Hepatocyte (in vitro differentiated cells): ENCODE results near the gene CCDC110. TPM values are rescaled to one million over a fixed set of nuclear protein-coding genes. Genes with fewer than 3 reads are reported as not detected.

ENCODE experiments used
- DNase-seq: peaks from one replicate; pipeline ENCODE4 v3.0.0-alpha.2; 2016; ENCODE audit warnings: low spot score
- H2AFZ ChIP-seq: fragments of 200-600 bp; sonication (generic); 2 replicates; pipeline ENCODE4 v1.6.0; 2016; ENCODE audit warnings: antibody characterized with exemption, mild to moderate bottlenecking
- H3K27ac ChIP-seq: fragments of 200-600 bp; sonication (generic); 2 replicates; pipeline ENCODE4 v1.5.1; 2016; ENCODE audit warnings: mild to moderate bottlenecking
- H3K27me3 ChIP-seq: fragments of 200-600 bp; sonication (generic); 2 replicates; pipeline ENCODE4 v1.6.1; 2016
- H3K36me3 ChIP-seq: fragments of 200-600 bp; sonication (generic); replicated peaks from 2 replicates; pipeline ENCODE4 v1.5.1; 2016; ENCODE audit warnings: low read depth; ENCODE audit not compliant: insufficient read depth
- H3K4me1 ChIP-seq: fragments of 200-600 bp; sonication (generic); 2 replicates; pipeline ENCODE4 v1.5.1; 2016; ENCODE audit warnings: mild to moderate bottlenecking, moderate library complexity; ENCODE audit not compliant: insufficient read depth
- H3K4me2 ChIP-seq: fragments of 200-600 bp; sonication (generic); 2 replicates; pipeline ENCODE4 v1.6.0; 2016
- H3K4me3 ChIP-seq: fragments of 200-600 bp; sonication (generic); 2 replicates; pipeline ENCODE4 v1.5.1; 2016; ENCODE audit warnings: mild to moderate bottlenecking
- H3K79me2 ChIP-seq: fragments of 200-600 bp; sonication (generic); 2 replicates; pipeline ENCODE4 v1.6.0; 2017; ENCODE audit warnings: mild to moderate bottlenecking
- H3K9me2 ChIP-seq: fragments of 200-600 bp; sonication (generic); replicated peaks from 2 replicates; pipeline ENCODE4 v1.6.0; 2017; ENCODE audit warnings: mild to moderate bottlenecking; ENCODE audit not compliant: insufficient read depth
- H3K9me3 ChIP-seq: fragments of 200-600 bp; sonication (generic); 2 replicates; pipeline ENCODE4 v1.5.1; 2016; ENCODE audit warnings: low read depth, mild to moderate bottlenecking
- H4K20me1 ChIP-seq: fragments of 200-600 bp; sonication (generic); 2 replicates; pipeline ENCODE4 v1.6.0; 2016; ENCODE audit warnings: mild to moderate bottlenecking; ENCODE audit not compliant: insufficient read depth, poor library complexity, severe bottlenecking
- EZH2 ChIP-seq: fragments of 200-600 bp; sonication (generic); IDR thresholded peaks from 2 replicates; pipeline ENCODE4 v1.6.1; 2016; ENCODE audit warnings: antibody characterized with exemption, mild to moderate bottlenecking, borderline replicate concordance
- EZH2phosphoT487 ChIP-seq: fragments of 200-600 bp; sonication (generic); IDR thresholded peaks from one replicate; pipeline ENCODE4 v1.6.1; 2018; ENCODE audit warnings: antibody characterized with exemption, mild to moderate bottlenecking, low read depth, moderate library complexity; ENCODE audit not compliant: unreplicated experiment, severe bottlenecking
- WGBS: methylation state at CpG from one replicate; pipeline ENCODE4 v1.1.6; 2016; ENCODE audit warnings: low lambda C conversion rate; ENCODE audit errors: missing lambda C conversion rate; 5-methylcytosine and 5-hydroxymethylcytosine counted together
- polyA plus RNA-seq: library from polyadenylated mRNA; unstranded; fragments of >200 nt; fragmentation: Nextera tagmentation; extraction: Ambion mirVana; gene quantifications from 2 replicates; pipeline ENCODE4 v1.2.1, GENCODE V29; 2016
- total RNA-seq: library from RNA; depleted of rRNA; stranded (reverse); fragments of >200 nt; gene quantifications from 2 replicates; pipeline ENCODE4 v1.2.3, GENCODE V29; 2014
- TF ChIP-seq, protein P1 (sequence below): fragments of 200-600 bp; sonication (generic); IDR thresholded peaks from 2 replicates; pipeline ENCODE4 v1.5.1; 2016; ENCODE audit warnings: antibody characterized with exemption, mild to moderate bottlenecking; ENCODE audit not compliant: poor library complexity

Gene CCDC110
- total and polyA plus RNA-seq, 2 experiments from 2014 or later: 0.16 to 0.73 TPM

- Histone ChIP-seq H3K36me3 (no peaks in the 10 kb centered on the region), H3K9me3 (no peaks in the 10 kb centered on the region), H3K9me2 (no peaks in the 10 kb centered on the region), H3K4me1 (no peaks in the 10 kb centered on the region), H3K27me3 (peaks cover 13% of the 10 kb centered on the region), H3K27ac (no peak overlapping the region), H3K4me3 (no peak overlapping the region), H2AFZ (no peak overlapping the region), H3K79me2 (no peaks in the 10 kb centered on the region), H4K20me1 (no peaks in the 10 kb centered on the region), H3K4me2 (no peak overlapping the region)
- 87% methylated on average over 2 of the region's 2 CpGs for WGBS
- DNase-seq: no peak
- TF ChIP-seq EZH2phosphoT487: no peak
- TF ChIP-seq EZH2: no peak
- TF ChIP-seq, protein P1, sequence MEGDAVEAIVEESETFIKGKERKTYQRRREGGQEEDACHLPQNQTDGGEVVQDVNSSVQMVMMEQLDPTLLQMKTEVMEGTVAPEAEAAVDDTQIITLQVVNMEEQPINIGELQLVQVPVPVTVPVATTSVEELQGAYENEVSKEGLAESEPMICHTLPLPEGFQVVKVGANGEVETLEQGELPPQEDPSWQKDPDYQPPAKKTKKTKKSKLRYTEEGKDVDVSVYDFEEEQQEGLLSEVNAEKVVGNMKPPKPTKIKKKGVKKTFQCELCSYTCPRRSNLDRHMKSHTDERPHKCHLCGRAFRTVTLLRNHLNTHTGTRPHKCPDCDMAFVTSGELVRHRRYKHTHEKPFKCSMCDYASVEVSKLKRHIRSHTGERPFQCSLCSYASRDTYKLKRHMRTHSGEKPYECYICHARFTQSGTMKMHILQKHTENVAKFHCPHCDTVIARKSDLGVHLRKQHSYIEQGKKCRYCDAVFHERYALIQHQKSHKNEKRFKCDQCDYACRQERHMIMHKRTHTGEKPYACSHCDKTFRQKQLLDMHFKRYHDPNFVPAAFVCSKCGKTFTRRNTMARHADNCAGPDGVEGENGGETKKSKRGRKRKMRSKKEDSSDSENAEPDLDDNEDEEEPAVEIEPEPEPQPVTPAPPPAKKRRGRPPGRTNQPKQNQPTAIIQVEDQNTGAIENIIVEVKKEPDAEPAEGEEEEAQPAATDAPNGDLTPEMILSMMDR: no peak
Measured at GRCh38 chr4:185481401-185481800, 9.9 kb upstream of the CCDC110 start.

DNA sequence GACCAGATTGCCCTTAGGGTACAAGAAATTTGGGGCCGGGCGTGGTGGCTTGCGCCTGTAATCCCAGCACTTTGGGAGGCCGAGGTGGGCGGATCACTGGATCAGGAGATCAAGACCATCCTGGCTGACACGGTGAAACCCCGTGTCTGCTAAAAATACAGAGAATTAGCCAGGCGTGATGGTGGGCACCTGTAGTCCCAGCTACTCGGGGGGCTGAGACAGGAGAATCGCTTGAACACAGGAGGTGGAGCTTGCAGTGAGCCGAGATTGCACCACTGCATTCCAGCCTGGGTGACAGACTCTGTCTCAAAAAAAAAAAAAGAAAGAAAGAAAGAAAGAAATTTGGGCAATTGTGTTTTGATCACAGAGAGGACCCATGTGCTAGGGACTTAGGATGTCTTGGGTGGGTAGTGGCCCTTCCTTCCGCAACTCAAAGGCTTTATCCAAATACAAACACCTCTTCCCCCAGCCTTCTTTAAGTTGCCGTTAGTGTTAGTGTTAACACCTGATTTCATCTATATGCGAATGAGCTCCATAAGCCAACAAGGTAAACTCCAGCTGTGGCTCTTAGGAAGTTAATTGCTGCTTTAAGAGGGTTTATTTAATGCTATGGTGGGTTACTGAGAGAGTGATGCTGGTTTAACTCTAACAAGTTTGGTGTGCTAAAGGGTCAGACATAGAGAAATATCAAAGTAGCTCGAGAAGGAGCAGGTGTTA is 8.6 kb upstream of the CCDC110 start:
- no peak overlapping the region for H2AFZ ChIP-seq
- H3K79me2 ChIP-seq: no peaks in the 10 kb centered on the region
- no peaks in the 10 kb centered on the region for H4K20me1 ChIP-seq
- H3K4me3 ChIP-seq: no peak overlapping the region
- H3K36me3 ChIP-seq: no peaks in the 10 kb centered on the region
- no peaks in the 10 kb centered on the region for H3K4me1 ChIP-seq
- no peaks in the 10 kb centered on the region for H3K9me2 ChIP-seq
- TF ChIP-seq, protein P1: no peak
- DNase-seq: no peak
- H3K27ac ChIP-seq: no peak overlapping the region
- H3K9me3 ChIP-seq: no peaks in the 10 kb centered on the region
- peaks cover 13% of the 10 kb centered on the region for H3K27me3 ChIP-seq
- no peak overlapping the region for H3K4me2 ChIP-seq
- 58% methylated on average over 15 of the region's 15 CpGs for WGBS

DNA sequence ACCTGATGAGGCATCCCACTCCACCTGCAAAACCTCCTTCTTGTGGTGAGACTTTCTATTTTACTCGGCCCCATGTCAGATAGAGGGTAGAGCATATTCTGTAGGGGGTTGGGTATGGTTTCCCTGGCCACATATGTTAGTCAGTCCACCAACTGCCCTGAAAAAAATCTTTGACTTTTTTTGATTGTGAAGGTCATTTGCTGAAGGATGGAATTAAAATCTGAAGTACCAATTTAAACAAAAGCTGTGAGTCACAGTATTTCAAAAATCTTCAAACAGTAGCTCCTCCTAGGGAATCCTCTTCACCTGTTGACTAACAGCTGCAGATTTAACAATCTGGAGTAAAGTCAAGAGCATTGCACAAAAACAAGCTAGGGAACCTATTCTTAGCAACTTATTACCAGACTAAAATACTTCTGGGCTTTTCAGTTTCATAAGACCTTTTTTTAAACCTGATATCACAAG is 8.0 kb upstream of the CCDC110 start:
- 84% methylated on average over 1 of the region's 1 CpG for WGBS
- Histone ChIP-seq H3K9me2 (no peaks in the 10 kb centered on the region), H3K36me3 (no peaks in the 10 kb centered on the region), H3K4me1 (no peaks in the 10 kb centered on the region), H3K9me3 (no peaks in the 10 kb centered on the region), H3K4me2 (no peak overlapping the region), H3K4me3 (no peak overlapping the region), H3K79me2 (no peaks in the 10 kb centered on the region), H3K27ac (no peak overlapping the region), H4K20me1 (no peaks in the 10 kb centered on the region), H3K27me3 (peaks cover 13% of the 10 kb centered on the region), H2AFZ (no peak overlapping the region)
- TF ChIP-seq, protein P1: no peak
- TF ChIP-seq EZH2 (no peak), EZH2phosphoT487 (no peak)
- no peak for DNase-seq
